DMS53 (cell line): Measurements from ENCODE around the gene SLC22A23.

Experiments
- DNase-seq: peaks from one replicate; lab custom pipeline; 2025; lab: John Stamatoyannopoulos, UW

Gene SLC22A23

DNA sequence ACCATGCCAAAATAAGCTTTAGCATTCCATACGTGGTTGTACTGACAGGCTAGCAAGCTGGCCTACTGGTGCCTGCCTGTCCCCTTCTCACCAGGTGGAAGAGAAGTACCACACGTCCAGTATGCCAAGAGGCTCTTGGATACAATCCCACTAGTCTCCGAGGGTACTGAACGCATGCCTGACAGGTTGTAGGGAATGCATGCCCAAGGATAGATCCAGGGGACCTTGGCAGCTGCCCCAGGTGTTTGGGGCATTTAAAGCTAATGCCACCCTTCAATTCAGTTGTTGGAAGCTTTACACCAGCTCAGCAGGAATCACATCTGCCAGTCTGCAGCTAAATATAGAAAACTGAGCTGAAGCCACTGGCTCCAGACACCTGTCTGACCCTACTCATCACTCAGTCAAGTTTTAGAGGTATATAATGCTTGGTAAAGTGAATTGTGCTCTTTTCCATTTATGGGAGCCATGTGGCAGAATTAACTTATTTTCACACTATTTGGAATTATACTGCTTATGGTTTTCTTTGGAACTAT lies 234.3 kb downstream of the SLC22A23 start:
- DNase-seq, result peak; percentile 67

DNA sequence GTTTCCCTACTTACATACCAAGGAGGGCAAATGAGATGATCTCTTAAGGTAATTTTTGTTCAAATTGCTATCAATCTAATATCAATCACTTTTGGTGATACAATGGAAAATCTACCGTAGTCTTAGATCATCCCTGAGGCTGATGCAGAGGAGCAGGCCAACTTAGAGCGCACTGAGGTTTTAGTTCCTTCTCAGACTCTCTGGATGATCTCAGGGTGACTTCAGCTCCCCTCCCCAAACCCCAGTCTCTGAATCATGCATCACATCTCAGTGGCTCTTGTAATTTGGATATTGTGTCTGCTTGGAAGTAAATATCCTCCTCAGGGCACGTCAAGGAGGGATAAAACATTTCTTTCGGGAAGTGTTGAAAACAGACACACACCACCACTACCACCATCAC lies 235.3 kb downstream of the SLC22A23 start:
- no peak for DNase-seq

DNA sequence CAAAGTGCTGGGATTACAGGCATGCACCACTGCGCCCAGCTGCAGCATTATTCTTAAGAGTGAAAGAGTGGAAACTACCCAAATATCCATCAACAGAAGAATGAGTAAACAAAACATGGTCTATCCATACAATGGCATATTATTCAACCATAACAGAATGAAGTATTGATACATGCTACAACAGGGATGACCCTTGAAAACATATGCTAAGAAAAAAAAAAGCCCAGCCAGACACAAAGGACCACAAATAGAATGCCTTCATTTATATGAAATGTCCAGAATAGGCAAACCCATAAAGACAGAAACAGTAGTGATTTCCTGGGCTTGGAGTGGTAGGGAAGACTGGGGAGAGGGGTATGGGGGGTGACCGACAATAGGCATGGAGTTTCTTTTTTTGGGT lies 236.5 kb downstream of the SLC22A23 start:
- no peak for DNase-seq
